SIG-M5 treated with dmso at 0.1 percent for 504 hours (cell line): ENCODE measurements around the gene IPP.
A peak's percentile ranks its signal among the peaks of the same experiment; 100 is the strongest.
"Not testable (repeated sequence)": the region's sequence is repeated elsewhere in the genome, so short reads cannot be mapped to it uniquely, and the experiment has no call there.

ENCODE experiments used
- DNase-seq: peaks from one replicate; lab custom pipeline; 2025; ENCODE audit not compliant: unreplicated experiment; lab: John Stamatoyannopoulos, UW

Gene IPP

DNA sequence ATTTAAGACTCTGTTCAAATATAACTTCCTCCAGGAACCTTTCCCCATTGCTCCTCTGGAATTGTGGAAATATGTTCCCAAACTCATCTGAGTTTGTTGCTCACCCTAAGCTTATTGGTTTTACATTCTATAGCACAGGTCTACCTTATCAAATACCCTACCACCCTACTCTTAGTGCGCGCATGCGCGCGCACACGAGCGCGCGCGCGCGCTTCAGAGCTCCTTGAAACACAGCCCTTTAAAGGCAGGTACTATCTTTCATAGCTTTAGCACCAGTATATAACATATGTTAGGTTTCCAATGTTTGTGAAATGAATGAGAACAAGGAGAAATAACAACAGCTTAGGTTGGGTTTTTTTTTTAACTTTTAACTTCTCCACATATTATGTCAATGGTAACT is 3.5 kb downstream of the IPP start:
- DNase-seq: no peak

DNA sequence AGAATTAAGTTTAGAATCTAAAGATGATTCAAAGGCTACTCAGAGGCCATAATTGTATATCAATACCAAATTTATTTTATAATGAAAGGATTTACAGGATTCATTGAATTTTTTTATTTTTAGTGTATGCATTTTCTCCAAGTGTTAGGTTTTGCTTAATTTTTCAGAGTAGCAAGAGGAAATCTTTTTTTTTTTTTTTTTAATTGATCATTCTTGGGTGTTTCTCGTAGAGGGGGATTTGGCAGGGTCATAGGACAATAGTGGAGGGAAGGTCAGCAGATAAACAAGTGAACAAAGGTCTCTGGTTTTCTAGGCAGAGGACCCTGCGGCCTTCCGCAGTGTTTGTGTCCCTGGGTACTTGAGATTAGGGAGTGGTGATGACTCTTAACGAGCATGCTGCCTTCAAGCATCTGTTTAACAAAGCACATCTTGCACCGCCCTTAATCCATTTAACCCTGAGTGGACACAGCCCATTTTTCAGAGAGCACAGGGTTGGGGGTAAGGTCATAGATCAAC is 10.8 kb downstream of the IPP start:
- not testable (repeated sequence) for DNase-seq

DNA sequence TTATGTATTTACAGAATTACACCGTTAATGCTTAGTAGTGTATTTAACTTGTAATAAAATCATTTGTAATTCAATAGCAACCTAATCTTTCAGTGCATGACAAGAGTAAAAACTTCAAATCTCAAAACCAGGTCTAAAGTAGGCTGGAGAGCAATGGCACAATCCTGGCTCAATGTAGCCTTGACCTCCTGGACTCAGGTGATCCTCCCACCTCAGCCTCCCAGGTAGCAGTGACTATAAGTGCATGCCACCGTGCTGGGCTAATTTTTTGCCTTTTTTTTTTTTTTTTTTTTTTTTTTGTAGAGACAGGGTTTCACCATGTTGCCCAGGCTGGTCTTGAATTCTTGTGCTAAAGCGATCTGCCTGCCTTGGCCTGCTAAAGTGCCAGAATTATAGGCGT is 11.3 kb downstream of the IPP start:
- DNase-seq: no peak

DNA sequence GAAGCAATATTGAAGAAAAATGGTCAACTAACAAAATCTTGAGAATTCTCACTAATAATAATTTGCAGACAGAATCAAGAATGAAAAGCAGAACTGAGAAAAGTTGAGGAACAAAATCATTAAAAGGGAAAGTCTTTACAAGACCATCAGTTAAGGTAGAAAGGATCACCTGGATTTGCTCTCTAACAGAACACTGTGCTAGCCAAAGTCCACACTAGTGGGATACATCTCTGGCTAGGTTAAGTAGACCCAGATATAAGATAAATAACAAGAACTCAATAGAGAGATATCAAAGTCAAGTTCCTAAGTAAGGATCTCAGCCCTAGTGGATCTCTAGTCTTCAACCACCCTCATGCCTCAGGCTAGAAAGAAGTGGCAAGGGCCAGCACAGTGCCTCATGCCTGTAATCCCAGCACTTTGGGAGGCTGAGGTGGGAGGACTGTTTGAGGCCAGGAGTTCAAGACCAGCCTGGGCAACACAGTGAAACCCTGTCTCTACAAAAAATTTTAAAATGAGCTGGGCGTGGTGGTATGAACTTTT is 19.6 kb downstream of the IPP start:
- DNase-seq: no peak

DNA sequence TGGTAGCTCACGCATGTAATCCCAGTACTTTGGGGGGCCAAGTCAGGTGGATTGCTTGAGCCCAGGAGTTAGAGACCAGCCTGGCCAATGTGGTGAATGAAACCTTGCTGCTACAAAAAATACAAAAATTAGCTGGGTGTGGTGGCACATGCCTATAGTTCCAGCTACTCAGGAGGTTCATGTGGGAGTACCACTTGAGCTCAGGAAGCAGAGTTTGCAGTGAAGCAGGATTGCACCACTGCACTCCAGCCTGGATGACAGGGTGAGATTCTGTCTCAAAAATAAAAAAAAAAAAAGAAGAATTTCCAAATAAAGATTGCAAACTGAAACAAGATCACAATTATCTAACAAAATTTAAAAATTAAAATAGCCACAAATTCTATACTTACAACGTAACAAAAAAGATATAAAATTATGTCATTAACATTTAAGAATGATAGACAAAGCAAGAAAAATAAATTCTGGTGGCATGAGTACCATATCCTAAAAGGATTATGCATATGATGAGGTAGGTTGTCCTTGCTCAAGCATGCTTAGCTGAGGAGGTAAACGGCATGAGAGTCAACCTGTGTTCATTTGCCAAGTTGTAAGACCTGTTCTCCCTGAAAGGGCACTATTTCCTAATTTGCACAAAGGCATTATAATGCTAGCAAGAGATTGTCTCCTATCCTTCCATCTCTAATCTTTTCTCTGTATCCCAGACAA is 20.2 kb downstream of the IPP start:
- peak; percentile 18 for DNase-seq

DNA sequence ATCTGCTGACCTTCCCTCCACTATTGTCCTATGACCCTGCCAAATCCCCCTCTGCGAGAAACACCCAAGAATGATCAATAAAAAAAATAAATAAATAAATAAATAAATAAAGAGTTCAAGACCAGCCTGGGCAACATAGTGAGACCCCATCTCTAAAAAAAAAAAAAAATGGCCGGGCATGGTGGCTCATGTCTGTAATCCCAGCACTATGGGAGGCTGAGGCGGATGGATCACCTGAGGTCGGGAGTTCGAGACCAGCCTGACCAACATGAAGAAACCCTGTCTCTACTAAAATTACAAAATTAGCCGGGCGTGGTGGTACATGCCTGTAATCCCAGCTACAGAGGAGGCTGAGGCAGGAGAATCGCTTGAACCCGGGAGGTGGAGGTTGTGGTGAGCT is 24.4 kb downstream of the IPP start:
- DNase-seq: not testable (repeated sequence)

DNA sequence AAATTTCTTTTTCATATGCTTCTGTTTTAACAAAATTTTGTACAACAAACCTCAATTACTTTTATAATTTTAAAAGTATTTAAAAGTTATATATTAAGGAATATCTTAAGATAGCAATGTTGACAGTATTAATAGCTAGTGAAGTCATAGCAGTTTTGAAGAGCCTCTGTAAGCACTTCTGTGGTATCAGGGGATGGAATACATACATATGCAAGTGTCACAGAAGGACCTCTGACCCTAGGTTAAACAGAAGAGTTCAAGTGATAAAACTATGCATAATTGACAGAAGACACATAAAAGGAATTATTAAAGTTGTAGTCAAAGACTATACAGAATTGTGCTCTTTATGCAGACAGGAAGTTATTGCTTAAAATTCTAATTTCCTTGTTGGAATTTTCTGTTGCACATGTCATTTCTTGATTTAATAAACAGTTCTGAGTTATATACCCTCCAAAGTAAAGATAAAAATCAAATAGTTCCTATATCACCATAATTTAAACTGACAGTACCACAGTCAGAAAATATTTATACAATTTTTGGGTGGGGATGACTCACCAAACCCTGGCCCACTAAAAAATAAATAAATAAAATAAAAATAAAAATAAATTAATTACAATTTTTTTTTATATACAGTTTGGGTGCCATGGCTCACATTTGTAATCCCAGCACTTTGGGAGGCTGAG is 27.1 kb downstream of the IPP start:
- DNase-seq: no peak

DNA sequence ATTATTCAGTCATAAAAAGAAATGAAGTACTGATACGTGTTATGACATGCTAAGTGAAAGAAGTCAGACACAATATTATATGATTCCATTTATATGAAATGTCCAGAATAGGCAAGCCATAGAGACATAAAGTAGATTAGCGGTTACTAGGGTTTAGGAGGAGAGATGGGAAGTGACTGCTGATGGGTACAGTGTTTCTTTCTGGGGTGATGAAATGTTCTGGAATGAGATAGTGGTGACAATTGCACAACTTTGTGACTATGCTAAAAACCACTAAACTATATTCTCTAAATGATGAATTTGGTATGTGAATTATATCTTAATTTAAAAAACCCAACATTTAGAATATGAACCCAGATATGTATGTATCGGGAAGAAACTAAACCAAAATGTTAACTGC is 27.6 kb downstream of the IPP start:
- DNase-seq: peak; percentile 79

DNA sequence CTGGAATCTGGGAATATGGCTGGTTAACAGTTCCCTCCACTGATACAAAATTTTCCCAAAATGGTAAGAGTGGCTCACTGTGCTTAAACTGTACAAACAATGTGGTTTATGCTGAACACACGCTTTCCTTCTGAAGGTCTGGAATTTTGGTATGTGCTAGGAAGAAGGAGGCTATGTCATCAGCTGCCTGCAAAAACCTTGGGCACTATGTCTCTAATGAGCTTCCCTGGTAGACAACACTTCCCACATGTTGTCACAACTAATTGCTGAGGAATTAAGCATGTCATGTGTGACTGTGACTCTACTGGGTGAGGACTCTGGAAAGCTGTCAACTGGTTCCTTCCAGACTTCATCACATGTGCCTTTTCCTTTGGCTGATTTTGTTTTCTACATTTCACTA is 29.2 kb downstream of the IPP start:
- no peak for DNase-seq

DNA sequence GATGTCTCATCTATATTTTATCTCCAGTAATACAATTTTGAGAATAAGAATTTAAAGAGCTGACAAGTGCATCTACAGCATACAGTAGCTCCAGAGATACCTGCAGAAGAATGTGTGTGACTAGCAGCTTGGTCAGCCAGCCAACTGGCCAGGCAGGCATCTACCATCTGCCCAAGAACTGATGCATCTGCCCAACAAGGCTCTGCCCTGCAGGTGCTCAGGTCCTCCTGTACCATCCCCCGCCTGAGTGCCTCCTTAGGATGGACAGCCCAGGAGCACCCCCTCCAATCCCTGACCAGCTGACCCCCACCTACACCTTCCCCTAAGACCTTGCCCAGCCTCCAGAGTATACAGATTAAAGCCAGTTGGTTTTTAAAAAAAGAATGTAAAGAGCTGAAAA is 32.2 kb downstream of the IPP start:
- DNase-seq: no peak

DNA sequence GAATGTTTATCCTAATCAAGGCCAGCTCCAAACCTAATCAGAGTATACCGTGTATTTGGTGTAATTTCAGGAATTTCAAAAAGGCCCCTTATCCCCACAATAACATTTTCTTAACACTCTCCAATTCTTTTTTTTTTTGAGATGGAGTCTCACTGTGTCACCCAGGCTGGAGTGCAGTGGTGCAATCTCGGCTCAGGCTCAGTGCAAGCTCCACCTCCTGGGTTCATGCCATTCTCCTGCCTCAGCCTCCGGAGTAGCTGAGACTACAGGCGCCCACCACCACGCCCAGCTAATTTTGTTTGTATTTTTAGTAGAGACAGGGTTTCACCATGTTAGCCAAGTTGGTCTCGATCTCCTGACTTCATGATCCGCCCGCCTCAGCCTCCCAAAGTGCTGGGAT is 33.1 kb downstream of the IPP start:
- DNase-seq: not testable (repeated sequence)

DNA sequence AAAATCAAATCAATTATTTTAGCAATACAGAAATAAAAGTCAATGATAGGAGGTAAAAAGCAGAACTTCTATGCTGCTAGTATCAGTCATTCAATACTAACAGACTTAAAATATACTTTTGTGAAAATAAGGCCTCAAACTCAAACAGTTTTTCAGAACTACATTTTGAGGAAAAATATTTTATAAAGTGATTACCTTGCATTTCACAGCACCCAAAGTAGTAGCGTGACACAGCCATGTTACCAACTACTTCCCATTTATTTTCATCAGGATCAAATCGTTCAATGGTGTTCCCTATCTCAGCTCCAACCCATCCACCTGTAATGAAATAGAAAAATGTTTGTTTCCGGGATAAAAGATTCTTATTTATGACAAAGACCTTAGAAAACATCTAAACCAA is 33.8 kb downstream of the IPP start:
- DNase-seq: no peak

DNA sequence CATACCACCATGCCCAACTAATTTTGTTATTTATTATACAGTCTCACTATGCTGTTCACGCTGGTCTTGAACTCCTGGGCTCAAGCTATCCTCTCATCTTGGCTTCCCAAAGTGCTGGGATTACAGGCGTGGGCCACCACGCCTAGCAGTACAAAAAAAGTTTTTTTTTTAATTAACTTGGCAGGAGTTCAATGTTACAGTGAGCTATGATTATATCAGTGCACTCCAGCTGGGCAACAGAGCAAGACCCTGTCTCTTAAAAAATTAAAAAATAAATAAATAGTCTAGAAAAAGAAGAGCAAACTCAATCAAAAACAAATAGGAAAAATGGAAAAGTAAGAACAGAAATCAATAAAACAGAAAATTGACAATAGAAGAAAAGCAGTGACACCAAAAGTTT is 36.7 kb downstream of the IPP start:
- DNase-seq: no peak

DNA sequence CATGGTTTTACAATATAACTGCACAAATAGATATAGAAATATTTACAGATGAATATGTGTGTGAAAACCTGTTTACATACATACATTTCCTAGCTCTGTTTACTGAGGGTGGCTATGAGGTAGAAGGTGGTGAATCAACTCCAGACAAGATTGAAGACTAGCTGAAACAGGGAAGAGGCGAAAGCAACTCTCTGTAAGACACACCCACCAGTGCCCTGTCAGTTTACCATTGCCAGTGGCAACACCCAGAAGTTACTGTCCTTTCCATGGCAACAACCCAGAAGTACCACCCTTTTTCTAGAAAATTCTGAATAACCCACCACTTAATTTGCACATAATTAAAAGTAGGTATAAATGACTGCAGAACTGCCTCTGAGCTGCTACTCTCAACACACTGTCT is 45.8 kb downstream of the IPP start:
- no peak for DNase-seq

DNA sequence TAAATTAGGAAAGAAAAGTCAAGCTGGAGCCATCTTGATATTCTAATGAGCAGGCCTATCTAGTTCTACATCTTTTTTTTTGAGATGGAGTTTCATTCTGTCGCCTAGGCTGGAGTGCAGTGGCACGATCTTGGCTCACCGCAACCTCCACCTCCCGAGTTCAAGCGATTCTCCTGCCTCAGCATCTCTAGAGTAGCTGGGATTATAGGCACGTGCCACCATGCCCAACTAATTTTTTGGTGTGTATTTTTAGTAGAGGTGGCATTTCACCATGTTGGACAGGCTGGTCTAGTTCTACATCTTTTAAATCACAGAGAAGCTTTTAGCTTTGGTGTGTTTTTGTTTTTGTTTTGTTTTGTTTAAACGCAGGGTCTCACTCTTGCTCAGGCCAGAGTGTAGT is 55.6 kb downstream of the IPP start:
- no peak for DNase-seq

DNA sequence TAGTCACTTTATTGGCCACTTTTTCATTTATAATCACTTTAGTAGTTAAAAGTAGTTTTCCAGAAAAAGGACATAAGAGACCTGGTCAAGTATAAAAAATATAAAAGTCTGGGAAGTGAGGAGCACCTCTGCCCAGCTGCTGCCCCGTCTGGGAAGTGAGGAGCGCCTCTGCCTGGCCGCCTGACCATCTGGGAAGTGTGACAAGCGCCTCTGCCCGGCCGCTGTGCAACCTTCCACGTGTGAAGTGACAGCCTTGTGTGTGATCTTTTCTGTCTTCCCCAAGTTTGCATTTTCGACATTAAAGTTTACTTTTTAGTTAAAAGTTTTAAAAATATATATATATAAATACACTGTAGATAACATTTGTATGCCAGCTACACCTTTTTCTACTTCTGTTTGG is 56.6 kb downstream of the IPP start:
- not testable (repeated sequence) for DNase-seq

DNA sequence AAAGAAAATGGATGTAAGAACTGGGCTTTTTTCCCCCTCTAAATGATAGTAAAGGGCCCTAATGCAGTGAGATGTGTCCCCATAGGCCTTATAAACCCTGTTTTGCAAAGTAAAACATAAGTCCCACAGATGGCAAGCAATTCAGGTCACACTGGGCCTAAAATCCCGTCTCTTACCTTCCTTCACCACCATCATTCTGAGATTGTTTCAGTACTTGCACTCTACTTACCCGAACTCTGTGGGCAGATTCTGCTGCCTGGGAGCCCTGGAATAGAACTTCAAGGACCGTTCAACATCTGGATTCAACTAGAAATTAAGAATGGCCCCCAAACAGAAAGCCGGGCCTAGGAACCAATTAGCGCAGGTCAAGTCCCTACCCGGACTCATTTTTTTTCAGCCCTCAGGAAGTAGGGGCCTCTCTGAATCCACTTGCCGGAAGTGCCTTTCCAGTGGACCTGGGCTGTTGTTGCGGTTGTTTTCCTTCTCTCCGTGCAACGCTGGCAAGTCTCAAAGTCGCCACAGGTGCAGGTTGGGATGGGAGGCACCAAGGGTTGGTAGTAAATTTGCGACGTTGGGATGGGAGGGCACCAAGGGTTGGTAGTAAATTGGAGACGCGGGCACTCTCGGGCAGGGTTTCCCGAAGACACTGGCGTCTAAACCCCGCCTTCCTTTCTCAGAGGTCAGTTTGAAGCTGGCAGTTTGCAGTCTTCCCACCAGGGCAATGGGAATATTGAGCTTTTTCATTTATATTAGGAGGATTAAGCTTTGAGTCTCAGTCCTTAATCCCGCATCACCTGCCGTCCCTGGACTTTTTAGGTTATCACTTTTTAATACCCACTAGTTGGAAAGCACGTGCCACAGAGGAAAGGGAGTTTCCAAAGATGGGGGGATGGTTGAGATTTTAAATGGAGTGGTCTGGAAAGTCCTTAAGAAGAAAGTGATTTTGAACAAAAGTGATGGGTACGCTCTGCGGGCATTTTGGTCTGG is 62.4 kb downstream of the IPP start, which contains the start of gene TMEM69:
TMEM69 (plus strand) TSS at position 428 of the 987 bp plus-strand sequence. CDS start 2,888 bp downstream, outside the sequence.
- DNase-seq: peak; percentile 90

DNA sequence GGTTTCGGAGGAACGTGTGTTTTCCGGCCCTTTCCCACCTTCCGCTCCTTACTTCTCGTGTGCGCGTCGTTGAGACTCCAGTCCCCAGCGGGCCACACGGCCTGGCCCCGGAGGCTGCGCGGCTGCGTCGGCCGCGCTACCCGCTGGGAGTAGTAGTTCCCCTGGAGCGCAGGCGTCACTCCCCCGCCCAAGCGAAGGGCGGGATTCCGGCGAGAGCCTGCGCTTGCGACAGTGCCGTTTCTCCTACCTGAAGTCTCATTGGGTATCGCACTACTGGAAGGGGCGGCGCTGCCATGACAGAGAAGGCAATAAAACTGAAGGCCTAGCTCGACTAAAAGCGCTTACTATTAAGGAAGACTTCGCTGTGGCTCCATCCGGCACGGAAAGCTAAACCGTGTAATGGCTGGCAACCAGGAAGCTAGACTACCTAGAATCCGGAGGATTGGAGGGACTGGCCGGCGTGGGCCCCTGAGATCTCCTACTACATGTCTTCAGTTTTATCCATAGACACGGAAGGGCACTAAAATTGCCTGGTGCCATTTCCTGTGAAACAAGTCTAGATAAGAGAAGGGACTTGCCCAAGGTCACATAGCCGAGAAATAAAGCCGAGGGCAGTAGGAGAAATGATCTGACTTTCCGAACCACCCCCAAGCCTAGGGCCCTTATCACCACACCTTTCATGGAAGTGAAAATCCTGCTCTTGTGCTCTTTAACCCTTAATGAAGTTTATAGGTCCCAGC is 63.3 kb downstream of the IPP start:
- DNase-seq: peak; percentile 98

DNA sequence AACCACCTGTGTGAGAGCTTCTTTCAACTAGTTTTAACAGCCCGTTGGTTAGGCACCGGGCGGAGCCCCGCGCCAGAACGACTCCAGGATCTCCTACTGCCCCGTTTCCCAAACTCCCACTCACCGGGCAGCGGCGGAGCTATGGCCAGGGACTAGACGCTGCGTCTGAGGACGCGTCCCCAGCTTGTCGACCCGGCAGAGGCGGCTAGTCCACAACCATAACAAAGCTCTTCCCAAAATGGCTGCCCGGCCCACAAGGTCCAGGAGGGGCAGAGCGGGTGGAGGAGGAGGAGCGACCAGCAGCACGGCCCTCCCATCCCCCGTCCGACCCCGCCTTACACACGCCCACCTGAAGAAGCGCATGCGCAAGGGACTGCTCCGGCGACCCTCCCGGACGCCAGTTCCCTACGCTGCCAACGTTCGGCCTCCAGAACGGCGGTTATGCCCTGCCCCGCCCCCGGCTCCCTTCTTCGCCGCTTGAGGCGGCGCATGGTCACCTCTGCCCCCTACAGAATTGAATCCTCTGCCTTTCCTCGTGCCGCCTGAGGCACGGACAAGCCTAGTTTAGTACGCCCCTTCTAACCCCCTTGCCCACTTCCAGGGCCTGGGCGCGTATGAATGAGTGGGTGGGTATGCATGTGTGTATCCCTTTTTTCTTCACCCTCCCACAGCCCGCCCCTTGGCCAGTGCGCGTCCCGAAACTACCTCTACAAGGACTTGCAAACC is 64.0 kb downstream of the IPP start, which contains the start of gene GPBP1L1:
GPBP1L1 (minus strand) TSS at position 246 of the 726 bp plus-strand sequence. CDS start 27,446 bp downstream, outside the sequence.
- peak; percentile 93 for DNase-seq

DNA sequence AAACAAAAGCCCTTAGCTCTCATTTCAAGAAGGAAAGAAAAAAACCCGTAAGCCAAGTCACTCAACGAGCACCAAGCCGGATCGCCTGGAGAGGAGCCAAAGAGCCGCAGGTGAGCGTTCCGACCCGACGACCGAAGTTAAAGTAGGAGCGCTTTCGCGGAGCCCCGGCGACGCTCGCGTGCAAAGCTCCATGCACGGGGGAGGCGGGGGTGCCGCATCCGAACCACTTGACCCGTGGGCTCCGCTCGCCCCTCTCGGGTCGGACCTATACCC is 64.5 kb downstream of the IPP start:
- no peak for DNase-seq
